Renal cortex interstitium (tissue), 11 donors: Measurements from ENCODE around the gene ANOS1. TPM values are rescaled to one million over a fixed set of nuclear protein-coding genes. Genes with fewer than 3 reads are reported as not detected.
"Not testable (repeated sequence)": the region's sequence is repeated elsewhere in the genome, so short reads cannot be mapped to it uniquely, and the experiment has no call there.

Source experiments
- DNase-seq, 11 donors: peaks; one replicate each; pipeline ENCODE4 v3.0.0-alpha.2; 2013; ENCODE audit warnings: low read depth in 9 of 11, low spot score in 4 of 11; ENCODE audit errors: extremely low read depth in 1 of 11
- polyA plus RNA-seq, 3 donors: library from polyadenylated mRNA; unstranded; fragments of 120-200 nt; gene quantifications; one replicate each; pipeline ENCODE4 v1.2.1, GENCODE V29; 2013; ENCODE audit not compliant: insufficient read length in 3 of 3

ANOS1 gene
- polyA plus RNA-seq, 3 donors, result 8.3 to 8.9 (median 8.5) TPM

GRCh38 chrX:8649969-8650368 lies 82.0 kb downstream of the ANOS1 start:
- no peak for DNase-seq

- DNase-seq, result no peak
These were observed 84.8 kb downstream of the ANOS1 start for GRCh38 chrX:8647176-8647575.

GRCh38 chrX:8639949-8640475 lies 91.9 kb downstream of the ANOS1 start:
- DNase-seq, result no peak

GRCh38 chrX:8636497-8636896 lies 95.4 kb downstream of the ANOS1 start:
- no peak for DNase-seq

- no peak for DNase-seq
These were observed 96.1 kb downstream of the ANOS1 start for GRCh38 chrX:8635812-8636211.

- no peak for DNase-seq
These were observed 99.0 kb downstream of the ANOS1 start for GRCh38 chrX:8632924-8633323.

GRCh38 chrX:8629871-8630270 lies 102.1 kb downstream of the ANOS1 start:
- DNase-seq, result no peak

GRCh38 chrX:8627796-8628195 lies 104.1 kb downstream of the ANOS1 start:
- no peak for DNase-seq

- DNase-seq, result no peak
These were observed 124.6 kb downstream of the ANOS1 start for GRCh38 chrX:8607326-8607725.

- no peak for DNase-seq
These were observed 127.8 kb downstream of the ANOS1 start for GRCh38 chrX:8604131-8604530.

GRCh38 chrX:8591501-8591900 lies 140.4 kb downstream of the ANOS1 start:
- no peak for DNase-seq

GRCh38 chrX:8586953-8587352 lies 145.0 kb downstream of the ANOS1 start:
- DNase-seq, result peak in 2 of 11 donors; percentile 5 to 6

GRCh38 chrX:8579602-8580001 lies 152.3 kb downstream of the ANOS1 start:
- DNase-seq, result no peak

- no peak for DNase-seq
These were observed 155.1 kb downstream of the ANOS1 start for GRCh38 chrX:8576821-8577220.

- DNase-seq, result no peak
These were observed 166.2 kb downstream of the ANOS1 start for GRCh38 chrX:8565729-8566128.

- DNase-seq, result no peak
These were observed 183.5 kb downstream of the ANOS1 start for GRCh38 chrX:8548446-8548845.

GRCh38 chrX:8546715-8547114 lies 185.2 kb downstream of the ANOS1 start:
- DNase-seq, result no peak

- DNase-seq, result no peak
These were observed 211.1 kb downstream of the ANOS1 start for GRCh38 chrX:8520791-8521190.

- no peak for DNase-seq
These were observed 211.8 kb downstream of the ANOS1 start for GRCh38 chrX:8520178-8520577.

- DNase-seq, result no peak
These were observed 227.5 kb downstream of the ANOS1 start for GRCh38 chrX:8504451-8504850.

GRCh38 chrX:8502101-8502500 lies 229.8 kb downstream of the ANOS1 start:
- not testable (repeated sequence) for DNase-seq

- no peak for DNase-seq
These were observed 231.7 kb downstream of the ANOS1 start for GRCh38 chrX:8500203-8500602.
